AG20443 (cell line): ENCODE data around the gene CAMK1D.
"Not testable (repeated sequence)": the region's sequence is repeated elsewhere in the genome, so short reads cannot be mapped to it uniquely, and the experiment has no call there.

Source experiments
- DNase-seq: peaks from one replicate; pipeline ENCODE4 v3.0.0; 2012; ENCODE audit warnings: low spot score, mixed read lengths

Gene CAMK1D

DNA sequence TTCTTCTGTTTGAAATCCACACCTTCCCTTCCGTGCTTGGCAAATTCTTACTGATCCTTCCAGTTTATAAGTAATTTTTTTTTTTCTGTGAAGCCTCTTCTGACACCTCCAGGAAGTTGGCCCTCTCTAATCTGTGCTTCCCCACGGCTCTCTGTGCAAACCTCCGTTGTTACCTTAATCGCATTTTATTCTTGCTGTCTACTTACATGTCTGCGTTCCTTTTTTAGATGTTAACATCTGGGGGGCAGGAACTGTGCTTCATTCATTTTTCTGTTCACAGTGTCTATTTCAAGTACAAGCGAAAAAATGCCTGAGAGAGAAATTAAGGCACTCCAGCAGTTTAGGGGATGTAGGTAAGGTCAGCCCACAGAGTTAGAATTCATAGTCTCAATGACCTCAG is 8.4 kb upstream of the CAMK1D start:
- DNase-seq, result no peak

DNA sequence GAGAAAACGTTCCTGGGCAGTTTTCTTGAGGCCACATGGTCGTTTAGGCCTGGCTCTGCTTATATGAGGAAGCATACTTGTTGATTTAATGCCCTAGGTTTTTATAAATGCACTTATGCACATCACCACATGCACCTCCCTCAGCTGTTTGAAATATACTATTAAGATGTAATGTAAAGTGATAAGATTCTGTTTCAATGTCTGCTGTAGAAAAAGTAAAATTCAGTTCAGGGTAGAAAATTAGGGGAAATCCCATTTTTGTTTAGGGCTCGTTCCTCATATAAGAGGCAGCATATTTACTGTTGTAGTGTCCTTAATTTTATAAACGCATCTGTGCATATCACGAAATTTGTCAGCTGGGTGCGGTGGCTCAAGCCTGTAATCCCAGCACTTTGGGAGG is 7.8 kb upstream of the CAMK1D start:
- DNase-seq, result no peak

- DNase-seq, result no peak
Observed at GRCh38 chr10:12344375-12345110, 4.8 kb upstream of the CAMK1D start.

GRCh38 chr10:12346707-12347106 is 2.6 kb upstream of the CAMK1D start:
- no peak for DNase-seq

GRCh38 chr10:12348294-12348869 is 965 bp upstream of the CAMK1D start:
- DNase-seq, result no peak

DNA sequence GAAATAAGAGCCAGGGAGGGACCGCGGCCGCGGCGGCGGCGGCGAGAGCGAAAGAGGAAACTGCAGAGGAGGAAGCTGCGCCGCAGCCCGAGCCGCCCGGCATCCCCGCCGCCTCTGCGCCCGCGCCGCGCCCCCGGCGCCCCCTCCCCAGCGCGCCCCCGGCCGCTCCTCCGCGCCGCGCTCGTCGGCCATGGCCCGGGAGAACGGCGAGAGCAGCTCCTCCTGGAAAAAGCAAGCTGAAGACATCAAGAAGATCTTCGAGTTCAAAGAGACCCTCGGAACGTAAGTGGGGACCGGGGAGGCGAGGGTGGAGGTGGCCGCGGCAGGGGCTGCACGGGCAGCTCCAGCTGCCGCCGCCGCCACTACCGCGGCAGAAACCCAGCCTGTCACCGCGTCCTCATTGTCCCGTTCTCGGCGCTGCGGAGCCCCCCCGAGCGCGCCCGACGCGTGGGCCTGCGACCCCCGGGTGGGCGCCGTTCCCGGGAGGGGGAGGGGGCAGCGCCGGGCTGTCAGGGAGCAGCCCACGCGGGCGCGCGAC is 351 bp downstream of the CAMK1D start:
- no peak for DNase-seq

DNA sequence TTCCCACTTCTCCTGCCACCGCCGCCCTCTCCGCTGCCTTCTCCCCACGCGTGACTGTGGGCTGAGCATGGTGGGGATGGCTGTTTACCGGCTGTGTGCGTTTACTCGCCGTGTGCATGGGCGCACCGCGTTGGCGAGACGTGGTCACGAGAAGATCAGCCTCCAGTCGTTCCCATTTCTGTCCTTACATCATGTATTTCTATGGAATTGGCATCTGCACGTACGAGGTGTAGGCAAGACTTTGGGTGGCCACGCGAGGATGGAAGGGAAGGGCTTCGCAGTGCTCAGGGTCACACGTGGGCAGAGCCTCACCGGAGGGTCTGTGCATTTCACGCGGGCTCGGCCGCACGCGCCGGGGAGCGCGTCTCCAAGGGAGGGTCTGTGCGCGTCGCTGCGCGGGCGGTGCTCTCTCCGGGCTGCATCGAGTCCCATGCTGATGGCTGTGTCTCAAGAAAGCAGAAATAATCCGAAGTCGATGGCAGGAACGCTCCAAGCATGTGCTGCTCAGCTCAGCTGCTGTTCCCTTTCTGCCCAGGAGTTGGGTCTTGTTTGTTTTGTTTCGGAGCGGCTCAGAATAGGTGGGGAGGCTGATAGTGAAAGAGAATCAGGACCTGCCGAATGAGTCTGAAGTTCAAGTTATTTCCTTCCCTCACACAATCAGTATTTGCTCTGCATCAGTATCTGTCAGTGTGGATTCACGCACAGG is 973 bp downstream of the CAMK1D start:
- peak; percentile 44 for DNase-seq

DNA sequence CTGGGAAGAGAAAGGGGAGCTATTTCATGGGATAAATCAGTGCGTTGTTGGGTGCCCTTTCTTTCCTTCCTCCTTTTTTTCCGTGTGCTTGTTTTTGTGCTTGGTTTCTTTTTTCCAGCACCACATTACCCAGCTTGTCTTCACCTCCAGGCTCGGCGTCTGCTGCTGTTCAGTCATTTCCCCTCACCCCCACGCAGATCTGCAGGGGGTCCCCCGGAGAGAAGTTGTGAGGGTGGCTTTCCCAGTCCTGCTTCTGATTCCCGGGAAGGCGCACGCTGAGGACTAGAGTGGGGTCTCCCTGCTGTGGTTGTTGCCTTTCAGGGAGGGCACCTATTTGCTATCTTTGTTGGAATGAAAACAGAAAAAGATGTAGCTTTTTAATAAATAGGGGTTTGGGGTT is 1.6 kb downstream of the CAMK1D start:
- DNase-seq, result no peak

- no peak for DNase-seq
Observed at GRCh38 chr10:12351447-12351846, 2.1 kb downstream of the CAMK1D start.

- DNase-seq, result no peak
Observed at GRCh38 chr10:12351889-12352288, 2.5 kb downstream of the CAMK1D start.

GRCh38 chr10:12353399-12354242 is 4.3 kb downstream of the CAMK1D start:
- DNase-seq, result no peak

DNA sequence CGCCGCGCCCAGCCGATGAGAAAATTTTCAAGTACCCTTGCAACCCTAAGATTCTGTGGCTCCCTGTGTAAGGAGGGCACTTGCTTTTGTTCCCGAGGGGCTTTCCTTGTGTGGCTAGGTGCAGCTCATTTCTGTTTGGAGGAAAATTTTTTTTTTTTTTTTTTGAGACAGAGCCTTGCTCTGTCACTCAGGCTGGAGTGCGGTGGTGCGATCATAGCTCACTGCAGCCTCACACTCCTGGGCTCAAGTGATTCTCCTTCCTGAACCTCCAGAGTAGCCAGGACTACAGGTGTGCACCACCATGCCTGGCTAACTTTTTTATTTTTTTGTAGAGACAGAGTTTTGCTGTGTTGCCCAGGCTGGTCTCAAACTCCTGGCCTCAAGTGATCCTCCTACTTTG is 5.3 kb downstream of the CAMK1D start:
- DNase-seq, result not testable (repeated sequence)

DNA sequence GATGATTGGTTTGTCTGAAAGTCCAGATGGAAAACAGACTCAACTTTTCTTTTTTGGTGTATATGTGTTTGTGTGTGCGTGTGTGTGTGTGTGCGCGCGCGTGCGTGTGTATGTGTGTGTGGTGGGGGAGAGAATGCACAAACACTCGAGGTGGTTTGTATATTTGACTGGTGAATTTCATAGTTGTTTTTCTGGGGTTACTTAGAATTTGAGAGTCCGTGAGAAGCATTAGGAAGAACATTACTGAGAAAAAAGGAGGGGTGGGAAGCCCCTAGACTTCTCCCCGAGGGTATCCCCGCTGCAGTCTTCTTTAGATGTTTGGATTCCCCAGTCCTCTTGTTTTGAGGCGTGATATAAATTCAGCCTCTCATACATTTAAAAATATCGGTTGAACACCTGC is 6.0 kb downstream of the CAMK1D start:
- no peak for DNase-seq

- DNase-seq, result no peak
Observed at GRCh38 chr10:12357525-12358151, 8.3 kb downstream of the CAMK1D start.

GRCh38 chr10:12358863-12359564 is 9.7 kb downstream of the CAMK1D start:
- DNase-seq, result no peak

DNA sequence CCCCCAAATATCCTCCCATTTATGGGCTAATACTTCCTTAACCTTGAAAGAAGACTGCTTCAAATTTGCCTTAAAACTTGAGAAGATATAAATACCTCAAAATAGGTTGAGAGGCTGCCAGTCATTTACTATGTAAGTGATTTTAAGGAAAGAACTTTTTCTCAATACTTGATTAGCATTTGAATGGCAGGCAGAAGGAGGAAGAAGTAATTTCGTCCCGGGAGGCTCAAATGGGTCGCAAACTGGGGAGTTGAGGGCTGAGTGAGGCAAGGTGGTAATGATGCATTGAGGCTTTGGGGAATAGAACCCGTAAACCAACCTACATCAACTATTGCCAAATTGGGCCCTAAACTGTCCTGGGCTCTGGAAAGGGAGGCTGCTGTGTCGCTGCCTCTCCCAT is 11.1 kb downstream of the CAMK1D start:
- no peak for DNase-seq

DNA sequence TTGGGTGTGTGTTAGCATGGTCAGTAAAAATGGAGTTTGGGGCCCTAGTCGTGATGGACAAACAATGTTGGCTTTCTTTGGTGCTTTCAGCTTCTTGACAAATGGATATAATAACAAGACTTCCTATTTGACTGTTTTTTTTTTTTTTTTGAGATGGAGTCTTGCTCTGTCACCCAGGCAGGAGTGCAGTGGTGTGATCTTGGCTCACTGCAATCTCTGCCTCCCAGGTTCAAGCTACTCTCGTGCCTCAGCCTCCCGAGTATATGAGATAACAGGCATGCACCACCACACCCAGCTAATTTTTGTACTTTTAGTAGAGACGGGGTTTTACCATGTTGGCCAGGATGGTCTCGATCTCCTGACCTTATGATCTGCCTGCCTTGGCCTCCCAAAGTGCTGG is 11.8 kb downstream of the CAMK1D start:
- not testable (repeated sequence) for DNase-seq

- no peak for DNase-seq
Observed at GRCh38 chr10:12364559-12364958, 15.2 kb downstream of the CAMK1D start.

- no peak for DNase-seq
Observed at GRCh38 chr10:12367272-12367671, 17.9 kb downstream of the CAMK1D start.

DNA sequence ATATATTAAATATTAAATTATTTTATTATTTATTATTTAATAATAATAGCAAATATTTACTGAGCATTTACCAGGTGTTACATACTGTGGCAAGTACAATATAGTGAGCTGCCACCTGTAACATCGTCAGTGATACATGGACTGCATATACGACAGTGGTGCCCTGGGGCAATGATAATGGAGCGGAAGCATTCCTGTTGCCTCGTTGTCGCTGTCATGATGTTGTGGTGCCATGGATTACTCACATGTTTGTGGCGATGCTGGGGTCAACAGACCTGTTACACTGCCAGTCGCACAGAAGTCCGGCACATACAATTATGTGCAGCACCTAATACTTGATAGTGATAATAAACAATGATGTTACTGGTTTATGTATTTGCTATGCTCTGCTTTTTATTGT is 20.6 kb downstream of the CAMK1D start:
- DNase-seq, result no peak

- no peak for DNase-seq
Observed at GRCh38 chr10:12372846-12373245, 23.5 kb downstream of the CAMK1D start.
